ENCODE measurements around the gene PDLIM1. TPM values are rescaled to one million over a fixed set of nuclear protein-coding genes. Genes with fewer than 3 reads are reported as not detected.

The PDLIM1 gene
- total RNA-seq, 2 donors from 2014 or later, result 161 to 271 TPM

GRCh38 chr10:95295031-95295755 lies 4.4 kb upstream of the PDLIM1 start:
- intact Hi-C loops (cut with DNase I), result no loop called here
- DNase-seq, result peak; percentile 62
- peak; percentile 10 to 29 for ATAC-seq

GRCh38 chr10:95293631-95294030 lies 2.8 kb upstream of the PDLIM1 start:
- ATAC-seq (no peak), DNase-seq (no peak)
- intact Hi-C loops (cut with DNase I), result no loop called here

GRCh38 chr10:95291365-95292039 lies 699 bp upstream of the PDLIM1 start:
- intact Hi-C loops (cut with DNase I), result no loop called here
- no peak for ATAC-seq

GRCh38 chr10:95289921-95290421 lies 832 bp downstream of the PDLIM1 start:
- ATAC-seq (no peak), DNase-seq (no peak)
- intact Hi-C loops (cut with DNase I), result loop anchor here in 1 of 2 donors (5.0 kb wide), 1 partner anchor 43 kb away; no protein-coding TSS in a partner anchor

More at GRCh38 chr10:95291365-95292039, 699 bp upstream of the PDLIM1 start:
- no peak for DNase-seq

- ATAC-seq, result peak in 1 of 2 donors; percentile 5
- no peak for DNase-seq
- intact Hi-C loops (cut with DNase I), result loop anchor here in 1 of 2 donors (5.0 kb wide), 1 partner anchor 42 kb away; no protein-coding TSS in a partner anchor
These were observed 1.5 kb downstream of the PDLIM1 start for GRCh38 chr10:95289003-95289920.

GRCh38 chr10:95288303-95288702 lies 2.5 kb downstream of the PDLIM1 start:
- intact Hi-C loops (cut with DNase I), result loop anchor here in 1 of 2 donors (5.0 kb wide), 1 partner anchor 41 kb away; no protein-coding TSS in a partner anchor
- DNase-seq (no peak), ATAC-seq (no peak)

- DNase-seq (no peak), ATAC-seq (peak in 1 of 2 donors; percentile 9)
- intact Hi-C loops (cut with DNase I), result loop anchor here in 1 of 2 donors (5.0 kb wide), 1 partner anchor 40 kb away; no protein-coding TSS in a partner anchor
These were observed 3.5 kb downstream of the PDLIM1 start for GRCh38 chr10:95287281-95287680.

GRCh38 chr10:95286707-95287106 lies 4.1 kb downstream of the PDLIM1 start:
- DNase-seq, result no peak
- ATAC-seq, result no peak
- intact Hi-C loops (cut with DNase I), result loop anchor here in 1 of 2 donors (5.0 kb wide), 1 partner anchor 39 kb away; no protein-coding TSS in a partner anchor

- intact Hi-C loops (cut with DNase I), result loop anchor here in 1 of 2 donors (5.0 kb wide), 1 partner anchor 38 kb away; no protein-coding TSS in a partner anchor
- ATAC-seq, result no peak
- no peak for DNase-seq
These were observed 5.2 kb downstream of the PDLIM1 start for GRCh38 chr10:95285556-95285955.

- intact Hi-C loops (cut with DNase I), result loop anchor here in 1 of 2 donors (5.0 kb wide), 1 partner anchor 38 kb away; no protein-coding TSS in a partner anchor
- DNase-seq (no peak), ATAC-seq (no peak)
These were observed 6.0 kb downstream of the PDLIM1 start for GRCh38 chr10:95284807-95285206.

- ATAC-seq (no peak), DNase-seq (no peak)
- intact Hi-C loops (cut with DNase I), result no loop called here
These were observed 8.7 kb downstream of the PDLIM1 start for GRCh38 chr10:95282107-95282506.

- no peak for ATAC-seq
- intact Hi-C loops (cut with DNase I), result no loop called here
- no peak for DNase-seq
These were observed 9.6 kb downstream of the PDLIM1 start for GRCh38 chr10:95281206-95281605.

- ATAC-seq (no peak), DNase-seq (no peak)
- intact Hi-C loops (cut with DNase I), result no loop called here
These were observed 10.2 kb downstream of the PDLIM1 start for GRCh38 chr10:95280637-95281036.

GRCh38 chr10:95279042-95279820 lies 11.6 kb downstream of the PDLIM1 start:
- ATAC-seq, result peak in 1 of 2 donors; percentile 53
- no peak for DNase-seq
- intact Hi-C loops (cut with DNase I), result no loop called here

- intact Hi-C loops (cut with DNase I), result no loop called here
- no peak for DNase-seq
- no peak for ATAC-seq
These were observed 12.5 kb downstream of the PDLIM1 start for GRCh38 chr10:95278061-95278988.

- ATAC-seq, result no peak
- no peak for DNase-seq
- intact Hi-C loops (cut with DNase I), result no loop called here
These were observed 13.2 kb downstream of the PDLIM1 start for GRCh38 chr10:95277614-95278013.

- intact Hi-C loops (cut with DNase I), result no loop called here
- DNase-seq (no peak), ATAC-seq (no peak)
These were observed 13.6 kb downstream of the PDLIM1 start for GRCh38 chr10:95277201-95277570.
